Kidney glomerular epithelial cell (primary cell): Measurements from ENCODE around the gene FRMPD2.
"Not testable (repeated sequence)": the region's sequence is repeated elsewhere in the genome, so short reads cannot be mapped to it uniquely, and the experiment has no call there.

Source experiments
- DNase-seq: peaks from one replicate; lab custom pipeline; 2025; lab: John Stamatoyannopoulos, UW

Gene FRMPD2

DNA sequence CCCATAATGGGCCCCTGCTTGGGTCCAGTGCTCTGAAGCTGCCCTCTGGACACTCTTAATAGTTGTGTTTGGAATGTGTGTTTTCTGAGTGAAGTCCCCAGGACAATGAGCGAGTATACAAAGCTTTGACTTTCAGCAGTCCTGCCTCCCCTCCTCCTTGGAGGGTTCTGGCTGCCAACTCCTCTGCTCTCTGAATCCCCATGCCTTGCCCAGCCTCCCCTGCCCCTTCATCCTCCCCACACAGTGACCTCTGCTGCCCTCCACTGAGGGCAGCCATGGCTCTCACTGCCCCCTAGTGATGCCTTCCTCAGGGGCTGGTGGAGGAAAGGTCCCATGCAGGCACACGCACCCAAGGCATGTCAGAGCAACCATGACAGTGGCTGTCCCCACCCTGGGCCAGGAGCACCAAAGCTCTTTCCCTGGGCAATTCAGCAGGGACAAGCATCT lies 40.9 kb downstream of the FRMPD2 start:
- DNase-seq: no peak

DNA sequence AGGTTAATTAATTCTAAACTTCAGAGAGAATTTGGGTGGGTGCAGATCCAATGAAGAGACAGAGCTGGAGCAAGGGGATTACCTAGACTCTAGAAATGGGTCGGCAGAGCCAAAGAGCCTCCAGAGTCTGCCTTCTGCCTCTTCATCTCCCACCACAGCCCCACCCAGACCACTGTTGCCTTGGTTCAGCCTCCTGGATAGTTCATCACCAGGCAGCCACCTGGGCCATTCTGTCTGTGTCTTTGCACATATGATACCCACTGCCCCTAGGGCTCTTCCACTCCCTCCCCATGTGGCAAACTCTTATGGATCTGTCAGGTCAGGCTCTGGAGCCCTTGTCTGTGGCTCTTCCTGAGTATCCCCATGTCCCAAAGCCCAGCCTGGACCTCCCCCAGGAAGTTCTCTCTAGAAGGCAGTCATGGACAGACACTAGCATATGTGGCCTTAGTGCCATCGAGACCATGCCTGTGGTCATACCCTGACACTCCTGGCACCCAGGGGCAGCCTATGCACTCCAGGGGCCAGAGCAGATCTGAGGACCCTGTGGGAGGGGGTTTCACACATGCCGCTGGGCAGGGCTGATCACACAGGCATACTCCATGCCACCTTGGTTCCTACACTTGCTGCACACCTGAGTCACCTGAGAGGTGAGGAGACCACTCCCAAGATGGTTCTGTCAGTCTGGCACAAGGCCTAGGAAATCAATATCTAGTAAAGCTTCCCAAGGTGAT lies 41.6 kb downstream of the FRMPD2 start:
- no peak for DNase-seq

DNA sequence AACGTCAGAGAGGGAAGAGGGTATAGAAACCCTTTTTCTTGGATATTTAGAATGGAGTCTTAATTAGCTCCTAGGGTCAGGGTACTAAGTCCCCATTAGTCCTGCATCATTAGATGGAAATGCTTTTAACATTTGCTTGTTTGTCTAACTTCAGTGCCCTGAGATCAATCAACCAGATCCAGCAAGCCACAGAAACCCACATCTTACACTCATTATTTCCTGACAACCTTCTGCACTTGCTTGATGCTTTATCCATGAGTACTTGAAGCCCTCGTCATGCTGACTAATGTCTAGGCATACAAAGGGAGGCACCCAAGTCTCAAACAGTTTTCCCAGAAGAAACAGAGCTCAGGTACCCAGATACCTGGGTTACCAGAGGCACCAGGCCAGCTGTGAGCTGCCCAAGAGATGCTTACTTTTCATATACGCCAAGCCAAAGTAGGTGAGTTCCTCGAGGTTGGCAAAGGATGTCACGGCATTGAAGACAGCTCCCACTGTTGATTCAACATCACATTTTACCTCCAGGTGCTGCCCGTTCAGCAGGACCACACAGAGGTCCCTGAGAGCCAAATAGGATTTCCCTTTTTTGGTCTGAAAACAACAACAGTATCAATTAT lies 42.7 kb downstream of the FRMPD2 start:
- DNase-seq: no peak

DNA sequence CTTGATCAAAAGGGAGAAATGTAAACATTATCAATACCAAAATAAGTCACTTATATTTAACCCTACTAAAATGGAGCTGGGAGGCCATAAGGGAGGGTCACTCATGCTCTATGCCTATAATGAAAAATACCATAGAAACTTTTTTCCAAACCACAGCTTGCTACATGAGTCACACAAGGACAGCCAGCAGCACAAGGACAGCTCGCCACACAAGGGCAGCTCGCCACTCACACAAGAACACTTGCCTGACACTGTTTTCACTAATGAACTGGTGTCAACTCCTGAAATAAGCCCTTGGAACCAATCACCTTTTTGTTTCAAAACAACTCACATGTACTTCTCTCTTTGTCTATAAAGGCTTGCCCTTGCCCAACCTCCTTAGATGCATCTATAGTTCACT lies 43.3 kb downstream of the FRMPD2 start:
- DNase-seq: no peak

DNA sequence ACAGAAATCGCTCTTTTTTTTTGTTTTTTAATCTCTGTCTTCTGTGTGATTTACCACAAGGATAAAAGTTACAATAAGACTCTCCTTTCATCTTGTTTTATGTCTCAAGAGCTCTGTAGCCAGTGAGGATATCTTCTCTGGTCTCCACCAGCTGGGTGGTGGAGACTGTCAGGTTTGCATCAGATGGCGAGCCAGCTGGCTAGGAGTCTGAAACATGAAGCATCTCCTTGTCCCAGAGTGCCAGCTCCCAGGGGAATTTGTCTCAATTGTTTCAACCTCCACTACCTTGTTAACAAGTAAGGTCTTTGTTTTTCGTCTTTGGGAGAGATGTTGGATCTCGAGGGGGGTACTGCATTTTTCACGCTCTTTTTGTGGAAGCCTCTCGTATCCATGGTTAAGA lies 47.3 kb downstream of the FRMPD2 start:
- no peak for DNase-seq

DNA sequence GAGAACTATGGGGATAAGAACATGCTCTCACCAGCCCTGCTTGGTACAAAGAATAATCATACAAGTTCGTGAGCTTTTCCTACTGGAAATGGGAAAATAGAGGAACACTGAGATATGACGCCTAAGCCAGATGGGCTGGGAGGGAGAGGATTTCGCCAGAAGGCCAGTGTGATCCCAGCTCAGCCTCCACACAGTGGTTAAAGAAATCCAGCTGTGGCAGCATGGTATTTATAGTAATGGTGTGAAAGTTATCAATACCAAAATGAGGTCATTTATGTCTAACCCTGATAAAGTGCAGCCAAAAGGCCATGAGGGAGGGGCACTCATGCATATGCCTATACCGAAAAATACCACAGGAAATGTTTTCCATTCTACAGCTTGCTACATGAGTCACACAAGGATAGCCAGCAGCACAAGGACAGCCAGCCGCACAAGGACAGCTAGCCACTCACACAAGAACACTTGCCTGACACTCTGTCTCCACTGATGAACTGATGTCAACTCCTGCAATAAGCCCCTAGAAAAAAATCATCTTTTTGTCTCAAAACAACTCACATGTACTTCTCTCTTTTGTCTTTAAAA lies 49.4 kb downstream of the FRMPD2 start:
- no peak for DNase-seq

DNA sequence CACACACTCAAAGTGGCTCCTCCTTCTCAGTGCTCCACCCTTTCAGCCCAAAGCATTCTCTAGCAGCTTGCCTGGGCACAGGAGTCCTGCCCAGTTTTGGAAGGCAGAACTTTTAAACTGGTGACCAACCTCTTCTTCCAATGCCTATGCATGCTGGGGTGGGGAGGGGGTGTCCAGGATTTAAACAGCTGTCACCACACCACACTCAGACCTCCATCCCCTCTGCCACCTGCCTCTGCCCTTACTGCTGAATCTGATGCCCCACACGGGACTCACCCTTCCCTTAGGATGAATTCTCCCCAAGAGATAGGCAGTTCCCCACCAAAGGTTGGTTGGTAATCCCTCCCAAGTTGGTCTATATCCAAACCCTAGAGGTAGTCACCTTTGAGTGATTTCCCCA lies 50.2 kb downstream of the FRMPD2 start:
- no peak for DNase-seq

DNA sequence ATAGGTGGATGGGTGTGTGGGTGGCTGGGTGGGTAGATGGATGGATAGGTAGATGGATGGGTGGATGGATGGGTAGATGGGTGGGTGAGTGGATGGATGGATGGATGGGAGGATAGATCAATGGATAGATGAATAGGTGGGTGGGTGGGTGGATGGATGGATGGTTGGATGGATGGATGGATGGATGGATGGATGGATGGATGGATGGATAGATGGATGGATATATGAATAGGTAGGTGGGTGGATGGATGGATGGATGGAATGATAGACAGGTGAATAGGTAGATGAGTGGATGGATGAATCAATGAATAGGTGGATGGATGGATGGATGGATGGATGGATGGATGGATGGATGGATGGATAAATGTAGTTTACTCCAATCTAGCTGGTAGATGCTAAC lies 52.7 kb downstream of the FRMPD2 start:
- DNase-seq: no peak

DNA sequence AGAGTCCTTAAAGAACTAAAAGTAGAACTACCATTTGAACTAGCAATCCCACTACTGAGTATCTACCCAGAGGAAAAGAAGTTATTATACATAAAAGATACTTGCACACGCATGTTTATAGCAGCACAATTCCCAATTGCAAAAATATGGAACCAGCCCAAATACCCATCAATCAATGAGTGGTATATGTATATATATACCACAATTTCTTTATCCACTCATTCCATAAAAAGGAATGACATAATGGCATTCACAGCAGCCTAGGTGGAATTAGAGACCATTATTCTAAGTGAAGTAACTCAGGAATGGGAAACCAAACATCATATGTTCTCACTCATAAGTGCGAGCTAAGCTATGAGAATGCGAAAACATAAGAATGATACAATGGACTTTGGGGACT lies 53.5 kb downstream of the FRMPD2 start:
- DNase-seq: not testable (repeated sequence)

DNA sequence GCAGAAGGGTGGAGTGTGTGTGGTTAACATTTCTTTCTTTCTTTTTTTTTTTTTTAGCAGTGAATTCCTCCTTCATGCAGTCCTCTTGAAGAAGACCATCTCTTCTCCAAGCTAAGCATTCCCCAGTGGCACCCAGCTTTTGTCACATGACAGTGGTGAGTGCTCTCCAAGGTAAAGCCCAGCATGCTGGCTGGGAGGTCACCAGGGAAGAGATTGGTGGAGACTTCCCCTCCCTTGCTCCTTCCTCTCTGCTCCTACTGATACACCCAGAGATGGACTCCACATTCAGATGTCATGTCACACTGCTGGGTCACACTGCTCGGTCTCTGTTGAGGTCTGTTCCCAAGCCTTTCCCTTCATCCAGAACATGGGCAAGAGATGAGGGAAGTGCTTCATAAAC lies 55.3 kb downstream of the FRMPD2 start:
- DNase-seq: no peak

DNA sequence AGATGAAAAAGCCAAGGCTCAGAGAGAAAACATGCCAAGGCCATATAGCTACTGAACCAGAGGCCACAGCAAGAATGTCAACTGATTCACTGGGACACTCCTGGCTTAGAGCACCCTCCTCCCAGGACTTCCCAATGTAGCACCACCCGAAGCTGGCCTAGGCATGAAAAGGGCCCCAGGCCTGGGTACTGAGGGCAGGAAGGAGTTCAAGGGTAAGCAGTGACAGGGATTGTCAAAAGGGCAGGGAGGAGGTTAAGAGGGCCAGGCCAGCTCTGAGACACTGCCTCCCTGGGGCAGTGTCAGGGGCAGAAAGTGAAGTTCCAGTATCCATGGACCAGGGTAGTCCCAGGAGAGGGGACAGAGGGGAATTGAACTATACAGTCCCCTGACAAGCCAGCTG lies 57.8 kb downstream of the FRMPD2 start:
- no peak for DNase-seq

DNA sequence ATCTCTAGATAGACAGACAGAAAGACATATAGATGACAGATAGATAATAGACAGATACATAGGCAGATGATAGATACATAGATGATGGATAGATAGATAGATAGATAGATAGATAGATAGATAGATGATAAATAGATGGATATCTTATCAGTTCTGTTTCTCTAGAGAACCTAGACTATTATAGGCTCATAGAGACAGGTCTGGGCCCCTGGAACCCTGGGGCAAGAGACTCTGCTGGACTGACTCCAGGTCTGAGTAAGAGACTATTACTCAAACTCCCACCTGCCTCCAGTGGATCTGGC lies 58.3 kb downstream of the FRMPD2 start:
- no peak for DNase-seq

DNA sequence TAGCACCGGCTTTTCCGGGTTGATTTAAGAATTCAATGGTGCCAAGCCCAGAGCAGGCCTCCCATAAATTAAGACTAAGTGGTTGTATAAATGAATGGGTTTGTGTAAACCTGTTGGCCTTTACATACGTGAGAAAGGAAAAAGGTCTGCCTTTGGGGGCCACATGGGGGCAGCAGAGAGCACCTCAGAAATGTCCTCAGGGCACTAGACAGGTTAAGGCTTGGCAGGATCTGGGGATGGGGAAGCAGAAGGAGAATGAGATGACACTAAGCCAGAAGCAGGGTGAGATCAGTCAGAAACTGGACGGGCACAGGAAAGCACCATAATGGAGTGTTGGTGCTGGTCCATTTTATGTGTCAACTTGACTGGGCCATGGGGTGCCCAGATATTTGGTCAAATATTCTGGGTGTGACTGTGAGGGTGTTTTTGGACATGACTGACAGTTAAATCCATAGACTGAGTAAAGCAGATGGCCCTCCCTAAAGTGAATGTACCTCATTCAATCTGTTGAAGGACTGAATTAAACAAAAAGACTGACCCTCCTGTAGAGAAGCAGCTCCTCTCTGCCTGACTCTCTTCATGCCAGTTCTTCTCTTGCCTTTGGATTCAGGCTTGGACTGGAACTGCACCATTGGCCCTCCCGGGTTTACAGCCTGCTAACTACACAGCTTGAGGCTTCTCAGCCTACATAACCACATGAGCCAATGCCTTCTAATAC lies 58.9 kb downstream of the FRMPD2 start:
- DNase-seq: peak; percentile 55

DNA sequence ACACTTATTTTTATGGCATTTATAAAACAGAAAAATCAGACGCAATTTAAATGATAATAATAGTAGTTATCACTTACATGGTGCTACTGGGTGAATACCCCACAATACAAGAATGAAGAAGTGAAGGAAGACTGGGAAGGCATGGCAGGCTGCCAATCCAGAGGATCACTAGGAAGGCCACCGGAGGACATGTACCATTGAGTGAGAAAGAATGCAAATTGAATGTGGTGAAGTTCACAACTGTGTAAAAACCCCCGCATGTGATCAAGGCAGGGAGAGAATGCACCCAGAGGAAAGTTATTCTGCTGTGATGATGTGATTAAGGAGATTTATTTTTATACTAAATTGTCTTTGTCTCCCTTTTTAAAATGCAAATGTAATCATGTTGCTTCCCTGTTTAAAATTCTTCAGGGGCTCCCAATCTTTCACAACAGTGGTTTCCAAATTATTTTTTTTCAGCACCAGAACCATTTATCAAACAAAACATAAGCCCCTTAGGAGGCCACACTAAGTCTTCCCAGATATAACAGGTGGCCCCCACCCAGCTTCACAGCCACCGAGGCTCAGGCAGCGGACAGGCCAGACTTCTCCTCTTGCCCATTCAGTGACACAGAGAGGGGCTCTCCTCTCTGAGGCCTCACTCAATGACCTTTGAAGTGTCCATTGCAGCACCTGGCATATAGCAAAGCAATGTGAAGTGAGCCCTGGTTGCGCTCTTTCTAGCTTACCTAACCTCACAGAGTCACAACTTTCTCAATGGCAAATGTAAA lies 59.6 kb downstream of the FRMPD2 start:
- DNase-seq: no peak

DNA sequence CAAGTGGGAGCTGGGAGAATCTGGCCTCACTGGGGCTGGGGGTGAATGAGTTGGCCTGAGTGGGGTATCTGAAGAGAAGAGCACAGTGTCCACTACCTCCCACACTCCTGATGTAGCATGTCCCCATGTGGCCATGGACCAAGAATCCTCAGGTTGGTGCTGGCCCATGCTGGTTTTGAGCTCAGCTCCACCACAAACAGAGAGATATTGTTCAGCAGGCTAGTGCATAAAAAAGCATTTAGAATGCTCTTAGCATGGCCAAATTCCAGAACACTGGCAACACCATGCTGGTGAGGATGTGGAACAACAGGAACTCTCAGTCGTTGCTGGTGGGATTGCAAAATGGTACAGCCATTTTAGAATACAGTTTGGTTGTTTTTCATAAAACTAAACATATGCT lies 61.4 kb downstream of the FRMPD2 start:
- no peak for DNase-seq

DNA sequence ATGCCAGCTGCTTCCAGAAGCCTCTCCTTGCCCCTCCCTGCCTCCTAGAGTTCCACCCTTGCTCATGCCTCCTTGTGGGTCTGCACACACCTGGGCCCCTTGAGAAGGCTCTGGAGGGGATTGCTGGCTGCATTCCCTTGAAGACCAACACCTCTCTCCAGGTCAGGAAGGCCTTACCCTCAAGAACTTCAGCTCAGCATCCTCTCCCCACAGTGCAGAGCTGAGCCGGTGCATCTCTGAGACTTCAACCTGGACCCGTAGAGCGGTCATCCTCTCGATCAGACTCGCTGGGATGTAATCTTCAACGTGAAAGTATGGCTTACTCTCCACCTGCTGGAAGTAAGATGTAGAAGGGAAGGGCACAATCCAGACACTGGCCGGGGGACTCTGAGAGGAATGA lies 62.7 kb downstream of the FRMPD2 start:
- DNase-seq: no peak

DNA sequence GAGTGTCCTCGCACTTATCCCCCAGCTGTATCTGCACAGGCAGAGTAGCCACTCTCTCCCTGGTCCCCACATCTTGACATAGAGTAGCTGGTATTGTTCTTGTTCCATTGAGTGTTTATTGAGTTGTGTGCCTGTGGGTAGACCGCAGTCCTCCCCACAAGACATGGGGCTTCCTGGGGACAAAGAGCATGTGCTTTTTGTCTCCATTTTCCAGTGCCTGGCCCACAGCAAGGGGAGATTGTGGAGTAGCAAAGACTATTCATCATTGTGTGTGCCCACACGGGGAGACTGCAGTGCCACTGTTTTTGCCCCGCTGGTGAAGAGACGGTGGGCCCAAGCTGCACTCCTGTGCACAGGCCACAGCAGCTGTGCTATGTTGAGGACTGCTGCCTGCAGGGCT lies 63.5 kb downstream of the FRMPD2 start:
- DNase-seq: no peak

DNA sequence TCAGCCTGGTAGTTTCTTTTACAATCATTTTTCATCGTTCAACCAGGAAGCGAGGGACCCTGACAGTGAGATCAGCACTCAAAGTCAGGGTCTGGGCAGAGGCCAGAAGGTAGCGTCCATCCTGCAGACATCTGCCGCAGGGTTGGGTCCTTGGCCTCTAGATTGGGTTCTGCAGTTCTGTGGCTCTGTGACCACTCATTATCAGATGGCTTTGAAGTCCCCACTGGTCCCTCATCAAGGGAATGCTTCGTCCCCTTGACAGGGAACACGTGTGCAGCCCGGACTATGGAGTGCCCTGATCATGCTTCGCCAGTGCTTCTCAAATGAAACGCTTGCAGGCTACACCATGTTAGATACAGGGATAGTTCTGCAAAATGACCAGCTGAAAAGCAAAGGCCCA lies 64.1 kb downstream of the FRMPD2 start:
- DNase-seq: no peak

DNA sequence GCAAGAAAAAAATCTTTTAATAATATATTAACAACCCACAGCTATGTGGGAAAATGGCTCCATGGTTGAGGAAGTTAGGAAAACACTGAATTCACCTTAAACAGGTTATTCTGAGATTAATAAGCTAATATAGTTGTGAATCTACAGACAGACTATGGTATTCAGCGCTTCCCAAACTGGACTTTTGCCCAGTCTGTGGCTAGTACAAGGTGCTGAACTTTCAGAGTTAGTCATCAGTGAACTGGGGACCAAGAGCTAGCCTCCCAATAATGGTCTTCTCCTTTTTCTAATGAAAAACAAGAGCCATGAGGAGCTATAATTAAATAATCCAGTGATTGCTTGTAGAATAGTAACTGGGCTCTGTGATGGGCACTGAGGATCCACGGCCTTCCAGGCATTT lies 65.3 kb downstream of the FRMPD2 start:
- no peak for DNase-seq

DNA sequence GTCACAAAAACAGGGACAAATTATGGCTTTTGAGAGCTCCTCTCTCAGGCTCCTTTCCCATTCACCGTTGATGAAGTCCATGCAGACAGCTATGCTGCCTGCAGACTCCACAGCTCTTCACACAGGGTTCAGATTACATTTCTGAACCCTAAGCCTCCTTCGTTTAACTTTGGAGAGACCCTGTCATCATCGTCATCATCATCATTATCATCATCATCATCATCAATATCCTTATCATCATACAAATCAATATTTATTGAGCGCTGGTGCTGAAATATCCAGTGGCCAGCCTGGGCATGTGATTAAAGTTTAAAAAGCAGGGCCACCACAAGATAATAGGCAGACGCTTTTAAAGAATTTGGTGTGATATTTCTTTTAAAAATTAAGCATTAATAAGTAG lies 66.6 kb downstream of the FRMPD2 start:
- no peak for DNase-seq

DNA sequence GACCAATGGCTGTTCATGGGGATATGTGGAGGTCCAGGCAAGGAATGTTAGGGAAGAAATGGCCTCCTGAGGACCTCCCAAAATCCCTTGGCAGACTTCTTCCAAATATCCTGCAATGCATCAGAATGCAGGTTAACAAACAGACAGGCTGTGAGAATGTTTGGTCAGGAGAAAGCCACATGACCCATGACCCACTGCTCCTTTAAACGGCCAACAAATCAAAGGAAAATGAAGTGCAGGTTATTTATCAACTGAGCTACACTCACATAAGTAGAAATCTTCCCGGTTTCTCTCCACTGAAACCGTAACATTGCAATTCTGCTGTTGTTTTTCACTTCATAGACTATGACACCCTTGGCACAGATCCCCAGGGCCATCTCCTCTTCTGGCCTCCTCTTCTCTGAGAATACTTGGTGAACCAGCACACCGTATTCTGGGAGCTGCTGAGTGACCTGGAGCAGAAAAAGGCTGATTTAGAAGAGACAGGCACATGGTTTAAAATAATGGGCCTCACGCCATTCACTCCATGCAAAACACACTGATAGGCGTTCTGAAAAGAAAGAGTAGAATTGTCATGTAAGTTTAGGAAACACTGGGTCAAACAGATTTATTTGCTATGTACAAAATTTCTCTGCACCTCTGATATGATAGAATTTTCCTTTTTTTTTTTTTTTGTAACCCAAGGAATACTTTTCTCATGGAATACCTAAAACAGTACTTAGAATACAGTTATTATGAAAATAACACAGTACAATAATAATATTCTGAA lies 67.8 kb downstream of the FRMPD2 start:
- DNase-seq: no peak

DNA sequence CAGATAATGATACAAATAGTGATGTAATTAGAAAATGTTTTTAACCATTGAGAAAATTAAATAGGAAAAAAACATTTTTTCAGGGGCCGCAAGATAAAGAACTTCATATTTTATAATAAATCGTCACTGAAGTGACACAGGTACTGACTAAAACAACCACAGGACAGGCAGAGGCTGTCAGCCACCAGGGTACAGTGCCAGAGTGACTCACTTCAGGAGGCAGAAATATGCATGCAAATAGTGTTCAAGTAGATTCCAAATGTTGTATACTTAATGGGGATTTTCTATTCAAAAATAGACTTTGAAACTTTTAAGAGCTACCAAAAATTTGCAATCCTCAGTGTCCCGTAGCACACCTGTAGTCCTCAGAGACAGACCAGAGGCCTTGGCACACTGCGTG lies 68.6 kb downstream of the FRMPD2 start:
- DNase-seq: peak; percentile 10
